CD4-positive, alpha-beta T cell (primary cell): ENCODE data around the gene SAMD4A. TPM values are rescaled to one million over a fixed set of nuclear protein-coding genes. Genes with fewer than 3 reads are reported as not detected.

Experiments used
- ATAC-seq: fragments of 200-7000 bp; cut with Tn5 transposase; one replicate; pipeline ENCODE4 v1.10.0; 2022; ENCODE audit warnings: mild to moderate bottlenecking; ENCODE audit not compliant: poor library complexity
- CTCF ChIA-PET: fragments of 350-600 bp; sonication (Branson Sonifier 250); formaldehyde crosslinking; loops from one replicate; lab custom pipeline; 2021; ENCODE audit warnings: antibody characterized with exemption, inconsistent platforms; lab: Charles Lee
- POLR2A ChIA-PET: fragments of 350-600 bp; sonication (Branson Sonifier 250); formaldehyde crosslinking; loops from one replicate; lab custom pipeline; 2021; ENCODE audit warnings: antibody characterized with exemption, inconsistent platforms; lab: Charles Lee
- DNase-seq, 14 experiments: peaks; one replicate each; pipeline ENCODE4 v3.0.0-alpha.2; 2013 to 2020; ENCODE audit warnings: mixed read lengths in 2 of 14
- H3K27ac ChIP-seq, 2 donors: one replicate each; pipeline versions ENCODE4 v1.5.1 to v1.7.0; 2013; ENCODE audit warnings: low read length in 2 of 2, low read depth in 1 of 2, mild to moderate bottlenecking in 1 of 2
- H3K27me3 ChIP-seq, 2 experiments: 1 replicate in 1 of 2; 2 replicates in 1 of 2; pipeline versions ENCODE4 v1.6.1 to v1.7.0; 2013; ENCODE audit warnings: low read length in 2 of 2, control low read depth in 1 of 2, mild to moderate bottlenecking in 1 of 2, moderate library complexity in 1 of 2; ENCODE audit not compliant: insufficient read depth in 2 of 2, control insufficient read depth in 1 of 2
- H3K36me3 ChIP-seq: one replicate; pipeline ENCODE4 v1.6.1; 2013; ENCODE audit warnings: low read length, control low read depth; ENCODE audit not compliant: insufficient read depth
- H3K4me1 ChIP-seq: one replicate; pipeline ENCODE4 v1.6.1; 2013; ENCODE audit warnings: low read length, control low read depth; ENCODE audit not compliant: insufficient read depth
- H3K4me3 ChIP-seq: one replicate; pipeline ENCODE4 v1.5.1; 2013; ENCODE audit warnings: mild to moderate bottlenecking, low read length, moderate library complexity
- H3K9me3 ChIP-seq, 2 experiments: 1 replicate in 1 of 2; 2 replicates in 1 of 2; pipeline versions ENCODE4 v1.6.1 to v1.7.0; 2013; ENCODE audit warnings: low read length in 2 of 2, mild to moderate bottlenecking in 2 of 2, control low read depth in 1 of 2, moderate library complexity in 1 of 2; ENCODE audit not compliant: control insufficient read depth in 1 of 2, insufficient read depth in 1 of 2
- H3K27ac Mint-ChIP-seq: one replicate; pipeline ENCODE4 v1.8.0; 2020; ENCODE audit warnings: mixed read lengths
- H3K27me3 Mint-ChIP-seq: one replicate; pipeline ENCODE4 v1.8.0; 2021; ENCODE audit warnings: mixed read lengths
- H3K36me3 Mint-ChIP-seq: one replicate; pipeline ENCODE4 v1.8.0; 2021; ENCODE audit warnings: low read depth, mixed read lengths
- H3K4me1 Mint-ChIP-seq: one replicate; pipeline ENCODE4 v1.8.0; 2021; ENCODE audit warnings: low read depth, mixed read lengths
- H3K4me3 Mint-ChIP-seq: one replicate; pipeline ENCODE4 v1.8.0; 2020; ENCODE audit warnings: mild to moderate bottlenecking, mixed read lengths
- H3K9me3 Mint-ChIP-seq: one replicate; pipeline ENCODE4 v1.8.0; 2020; ENCODE audit warnings: mixed read lengths
- intact Hi-C, 2 experiments: fragments of 100-400 bp; cut with DNase I in 1 of 2; cut with micrococcal nuclease in 1 of 2; formaldehyde crosslinking; loops; one replicate each; pipeline versions ENCODE4 v1.15.1 to v1.9.0; 2023 to 2025; cut with DNase I, micrococcal nuclease
- total RNA-seq, 174 experiments: library from RNA in 2 of 174; stranded (reverse) in 2 of 174; gene quantifications; one replicate each; pipeline ENCODE4 v1.2.3 and lab custom pipeline; 2021 to 2026
- TF ChIP-seq, protein P1 (sequence below): fragments of 200-600 bp; IDR thresholded peaks from one replicate; pipeline ENCODE4 v1.8.0; 2022; ENCODE audit warnings: antibody characterized with exemption, mild to moderate bottlenecking

SAMD4A gene
- total RNA-seq, 2 experiments from 2014 or later, result 1.9 to 2.3 TPM

- Mint-ChIP-seq H3K4me1 (no peaks in the 10 kb centered on the region), H3K36me3 (no peaks in the 10 kb centered on the region), H3K27me3 (peaks cover 10% of the 10 kb centered on the region), H3K9me3 (no peaks in the 10 kb centered on the region), H3K27ac (no peak overlapping the region), H3K4me3 (no peak overlapping the region)
- TF ChIP-seq, protein P1, sequence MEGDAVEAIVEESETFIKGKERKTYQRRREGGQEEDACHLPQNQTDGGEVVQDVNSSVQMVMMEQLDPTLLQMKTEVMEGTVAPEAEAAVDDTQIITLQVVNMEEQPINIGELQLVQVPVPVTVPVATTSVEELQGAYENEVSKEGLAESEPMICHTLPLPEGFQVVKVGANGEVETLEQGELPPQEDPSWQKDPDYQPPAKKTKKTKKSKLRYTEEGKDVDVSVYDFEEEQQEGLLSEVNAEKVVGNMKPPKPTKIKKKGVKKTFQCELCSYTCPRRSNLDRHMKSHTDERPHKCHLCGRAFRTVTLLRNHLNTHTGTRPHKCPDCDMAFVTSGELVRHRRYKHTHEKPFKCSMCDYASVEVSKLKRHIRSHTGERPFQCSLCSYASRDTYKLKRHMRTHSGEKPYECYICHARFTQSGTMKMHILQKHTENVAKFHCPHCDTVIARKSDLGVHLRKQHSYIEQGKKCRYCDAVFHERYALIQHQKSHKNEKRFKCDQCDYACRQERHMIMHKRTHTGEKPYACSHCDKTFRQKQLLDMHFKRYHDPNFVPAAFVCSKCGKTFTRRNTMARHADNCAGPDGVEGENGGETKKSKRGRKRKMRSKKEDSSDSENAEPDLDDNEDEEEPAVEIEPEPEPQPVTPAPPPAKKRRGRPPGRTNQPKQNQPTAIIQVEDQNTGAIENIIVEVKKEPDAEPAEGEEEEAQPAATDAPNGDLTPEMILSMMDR, result no peak
- no peak overlapping the region for H3K4me3 ChIP-seq
- ATAC-seq (no peak), DNase-seq (no peak)
- no peaks in the 10 kb centered on the region for H3K4me1 ChIP-seq
- intact Hi-C loops, result no loop called here
- POLR2A ChIA-PET, result no interaction called here
- no peak overlapping the region for H3K27ac ChIP-seq
- H3K27me3 ChIP-seq, result no peaks in the 10 kb centered on the region
- H3K36me3 ChIP-seq, result no peaks in the 10 kb centered on the region
- H3K9me3 ChIP-seq, result no peaks in the 10 kb centered on the region
- CTCF ChIA-PET, result no interaction called here
Measured at GRCh38 chr14:54580933-54581332, 14.0 kb downstream of the SAMD4A start.

DNA sequence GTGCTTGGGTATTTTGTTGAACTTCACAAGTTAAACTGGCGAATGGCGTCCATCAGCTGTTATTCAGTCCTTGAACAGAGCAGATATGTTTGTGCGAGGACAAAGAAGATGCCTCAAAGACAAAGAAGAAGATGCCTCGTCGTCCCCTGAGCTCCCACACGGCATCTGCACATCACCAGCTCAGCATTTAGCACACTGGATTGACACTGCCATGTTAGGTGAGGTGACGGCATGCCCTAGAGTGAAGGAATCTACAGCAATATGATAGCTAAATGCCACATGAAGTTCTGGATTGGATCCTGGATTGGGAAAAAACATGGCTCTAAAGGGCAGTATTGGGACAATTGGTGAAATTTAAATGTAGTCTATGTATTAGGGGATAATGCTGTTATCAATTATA lies 15.4 kb downstream of the SAMD4A start:
- TF ChIP-seq, protein P1, result no peak
- no peaks in the 10 kb centered on the region for H3K36me3 ChIP-seq
- no peak overlapping the region for H3K27ac Mint-ChIP-seq
- H3K27ac ChIP-seq, result no peak overlapping the region
- intact Hi-C loops, result no loop called here
- H3K27me3 ChIP-seq, result no peaks in the 10 kb centered on the region
- H3K4me1 Mint-ChIP-seq, result no peaks in the 10 kb centered on the region
- no peak for ATAC-seq
- H3K4me3 ChIP-seq, result no peak overlapping the region
- no peaks in the 10 kb centered on the region for H3K27me3 Mint-ChIP-seq
- H3K4me1 ChIP-seq, result no peaks in the 10 kb centered on the region
- no peak for DNase-seq
- no peak overlapping the region for H3K4me3 Mint-ChIP-seq
- no peaks in the 10 kb centered on the region for H3K36me3 Mint-ChIP-seq
- no peaks in the 10 kb centered on the region for H3K9me3 Mint-ChIP-seq
- ChIA-PET CTCF (interaction anchor here (0.8 kb wide), 1 partner anchor 192 kb away, joined by 3 read pairs; no protein-coding TSS in a partner anchor), POLR2A (no interaction called here)
- no peaks in the 10 kb centered on the region for H3K9me3 ChIP-seq

DNA sequence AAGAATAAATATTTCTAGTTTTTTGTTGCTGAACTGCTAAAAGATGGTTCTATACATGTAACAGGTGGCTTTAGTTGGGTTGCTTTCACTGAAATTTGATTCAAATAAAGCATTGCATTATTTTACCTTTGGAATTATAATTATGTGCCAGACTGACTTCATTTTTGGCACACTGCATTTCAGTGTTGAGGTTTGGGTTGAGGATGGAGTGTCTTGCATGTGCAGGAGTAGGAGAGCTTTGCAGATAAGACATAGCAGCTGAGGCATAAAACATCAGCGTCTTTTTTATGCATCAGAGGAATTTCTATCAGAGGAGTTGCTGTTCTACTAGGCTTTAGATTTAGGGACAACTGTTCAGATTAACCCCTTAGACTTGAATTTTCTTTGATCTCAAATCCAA lies 17.2 kb downstream of the SAMD4A start:
- DNase-seq (no peak), ATAC-seq (no peak)
- intact Hi-C loops, result no loop called here
- POLR2A ChIA-PET, result no interaction called here
- TF ChIP-seq, protein P1, result no peak
- no peaks in the 10 kb centered on the region for H3K36me3 ChIP-seq
- Mint-ChIP-seq H3K9me3 (no peaks in the 10 kb centered on the region), H3K4me1 (no peaks in the 10 kb centered on the region), H3K4me3 (no peak overlapping the region), H3K27ac (no peak overlapping the region), H3K36me3 (no peaks in the 10 kb centered on the region), H3K27me3 (peaks cover under 1% of the 10 kb centered on the region)
- H3K27ac ChIP-seq, result no peak overlapping the region
- CTCF ChIA-PET, result no interaction called here
- H3K27me3 ChIP-seq, result no peaks in the 10 kb centered on the region
- H3K4me1 ChIP-seq, result no peaks in the 10 kb centered on the region
- no peak overlapping the region for H3K4me3 ChIP-seq
- no peaks in the 10 kb centered on the region for H3K9me3 ChIP-seq
